HL-60 (cell line): ENCODE data around the gene CEP19.

Experiments used
- GABPA ChIP-seq: IDR thresholded peaks from 2 replicates; pipeline ENCODE4 v1.6.1; 2012; ENCODE audit warnings: low read depth
- POLR2AphosphoS5 ChIP-seq: IDR thresholded peaks from 2 replicates; pipeline ENCODE4 v1.6.1; 2012; ENCODE audit warnings: low read depth
- TF ChIP-seq, protein P1 (sequence below): IDR thresholded peaks from one replicate; pipeline ENCODE4 v1.5.1; 2011; ENCODE audit warnings: low read length, control low read depth, inconsistent platforms; ENCODE audit not compliant: insufficient read depth
- TF ChIP-seq, protein P2 (sequence below): IDR thresholded peaks from 2 replicates; pipeline ENCODE4 v1.6.1; 2012; ENCODE audit warnings: low read depth; ENCODE audit not compliant: insufficient replicate concordance

DNA sequence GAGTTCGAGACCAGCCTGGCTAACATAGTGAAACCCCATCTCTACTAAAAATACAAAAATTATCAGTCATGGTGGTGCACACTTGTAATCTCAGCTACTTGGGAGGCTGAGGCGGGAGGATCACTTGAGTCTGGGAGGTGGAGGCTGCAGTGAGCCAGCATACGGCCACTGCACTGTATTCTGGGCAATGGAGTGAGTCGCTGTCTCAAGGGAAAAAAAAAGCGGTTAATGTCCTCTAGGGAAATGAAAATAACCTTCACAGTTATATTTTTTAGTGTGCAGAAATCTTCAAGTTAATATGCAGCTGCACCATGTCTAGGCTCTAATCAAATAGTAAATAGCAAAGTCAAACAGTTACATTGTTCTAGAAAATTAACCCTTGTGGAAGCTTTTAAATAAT, 14.8 kb downstream of the CEP19 start:
- TF ChIP-seq, protein P1, sequence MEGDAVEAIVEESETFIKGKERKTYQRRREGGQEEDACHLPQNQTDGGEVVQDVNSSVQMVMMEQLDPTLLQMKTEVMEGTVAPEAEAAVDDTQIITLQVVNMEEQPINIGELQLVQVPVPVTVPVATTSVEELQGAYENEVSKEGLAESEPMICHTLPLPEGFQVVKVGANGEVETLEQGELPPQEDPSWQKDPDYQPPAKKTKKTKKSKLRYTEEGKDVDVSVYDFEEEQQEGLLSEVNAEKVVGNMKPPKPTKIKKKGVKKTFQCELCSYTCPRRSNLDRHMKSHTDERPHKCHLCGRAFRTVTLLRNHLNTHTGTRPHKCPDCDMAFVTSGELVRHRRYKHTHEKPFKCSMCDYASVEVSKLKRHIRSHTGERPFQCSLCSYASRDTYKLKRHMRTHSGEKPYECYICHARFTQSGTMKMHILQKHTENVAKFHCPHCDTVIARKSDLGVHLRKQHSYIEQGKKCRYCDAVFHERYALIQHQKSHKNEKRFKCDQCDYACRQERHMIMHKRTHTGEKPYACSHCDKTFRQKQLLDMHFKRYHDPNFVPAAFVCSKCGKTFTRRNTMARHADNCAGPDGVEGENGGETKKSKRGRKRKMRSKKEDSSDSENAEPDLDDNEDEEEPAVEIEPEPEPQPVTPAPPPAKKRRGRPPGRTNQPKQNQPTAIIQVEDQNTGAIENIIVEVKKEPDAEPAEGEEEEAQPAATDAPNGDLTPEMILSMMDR: no peak
- TF ChIP-seq GABPA: no peak
- TF ChIP-seq POLR2AphosphoS5: no peak
- TF ChIP-seq, protein P2, sequence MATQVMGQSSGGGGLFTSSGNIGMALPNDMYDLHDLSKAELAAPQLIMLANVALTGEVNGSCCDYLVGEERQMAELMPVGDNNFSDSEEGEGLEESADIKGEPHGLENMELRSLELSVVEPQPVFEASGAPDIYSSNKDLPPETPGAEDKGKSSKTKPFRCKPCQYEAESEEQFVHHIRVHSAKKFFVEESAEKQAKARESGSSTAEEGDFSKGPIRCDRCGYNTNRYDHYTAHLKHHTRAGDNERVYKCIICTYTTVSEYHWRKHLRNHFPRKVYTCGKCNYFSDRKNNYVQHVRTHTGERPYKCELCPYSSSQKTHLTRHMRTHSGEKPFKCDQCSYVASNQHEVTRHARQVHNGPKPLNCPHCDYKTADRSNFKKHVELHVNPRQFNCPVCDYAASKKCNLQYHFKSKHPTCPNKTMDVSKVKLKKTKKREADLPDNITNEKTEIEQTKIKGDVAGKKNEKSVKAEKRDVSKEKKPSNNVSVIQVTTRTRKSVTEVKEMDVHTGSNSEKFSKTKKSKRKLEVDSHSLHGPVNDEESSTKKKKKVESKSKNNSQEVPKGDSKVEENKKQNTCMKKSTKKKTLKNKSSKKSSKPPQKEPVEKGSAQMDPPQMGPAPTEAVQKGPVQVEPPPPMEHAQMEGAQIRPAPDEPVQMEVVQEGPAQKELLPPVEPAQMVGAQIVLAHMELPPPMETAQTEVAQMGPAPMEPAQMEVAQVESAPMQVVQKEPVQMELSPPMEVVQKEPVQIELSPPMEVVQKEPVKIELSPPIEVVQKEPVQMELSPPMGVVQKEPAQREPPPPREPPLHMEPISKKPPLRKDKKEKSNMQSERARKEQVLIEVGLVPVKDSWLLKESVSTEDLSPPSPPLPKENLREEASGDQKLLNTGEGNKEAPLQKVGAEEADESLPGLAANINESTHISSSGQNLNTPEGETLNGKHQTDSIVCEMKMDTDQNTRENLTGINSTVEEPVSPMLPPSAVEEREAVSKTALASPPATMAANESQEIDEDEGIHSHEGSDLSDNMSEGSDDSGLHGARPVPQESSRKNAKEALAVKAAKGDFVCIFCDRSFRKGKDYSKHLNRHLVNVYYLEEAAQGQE: no peak
